Endothelial cell of umbilical vein (primary cell): Measurements from ENCODE around the gene EXOC3. TPM values are rescaled to one million over a fixed set of nuclear protein-coding genes. Genes with fewer than 3 reads are reported as not detected.

Source experiments
- BruUV-seq: library from RNA; stranded (reverse); fragments of 400-500 nt; replicated peaks from 2 replicates; lab custom pipeline; 2021; lab: Mats Ljungman, UMichigan
- CTCF ChIA-PET: fragments of 300-600, 350-600 bp; sonication (Branson Sonifier 250); formaldehyde crosslinking; loops from one replicate; lab custom pipeline; 2021; ENCODE audit warnings: antibody characterized with exemption, inconsistent platforms; lab: Charles Lee
- POLR2A ChIA-PET: fragments of 300-600, 350-600 bp; sonication (Branson Sonifier 250); formaldehyde crosslinking; loops from one replicate; lab custom pipeline; 2021; ENCODE audit warnings: antibody characterized with exemption, inconsistent platforms; lab: Charles Lee
- DNase-seq: peaks from one replicate; pipeline ENCODE4 v3.0.0-alpha.2; 2011; ENCODE audit warnings: low read depth, low spot score
- FAIRE-seq: peaks from 2 replicates; lab custom pipeline; 2011; peaks lifted over from hg19 to GRCh38; lab: Jason Lieb, UNC
- H2AFZ ChIP-seq: 2 replicates; pipeline ENCODE4 v1.6.0; 2012; ENCODE audit warnings: low read depth, low read length, control low read depth, inconsistent platforms
- H3K27ac ChIP-seq: 2 replicates; pipeline ENCODE4 v1.5.1; 2011; ENCODE audit warnings: low read depth, mild to moderate bottlenecking, control low read depth, low read length, moderate library complexity; ENCODE audit not compliant: insufficient read depth
- H3K27me3 ChIP-seq, 2 experiments: 2 replicates each; pipeline versions ENCODE4 v1.6.0 to v1.6.1; 2011; ENCODE audit warnings: low read length in 2 of 2, mixed read lengths in 1 of 2; ENCODE audit not compliant: control insufficient read depth in 2 of 2, insufficient read depth in 2 of 2
- H3K36me3 ChIP-seq, 2 experiments: 2 replicates in 1 of 2; 3 replicates in 1 of 2; pipeline ENCODE4 v1.5.1; 2011; ENCODE audit warnings: low read length in 2 of 2, mild to moderate bottlenecking in 1 of 2, moderate library complexity in 1 of 2; ENCODE audit not compliant: control insufficient read depth in 2 of 2, insufficient read depth in 2 of 2; ENCODE audit errors: extremely low read depth in 1 of 2
- H3K4me1 ChIP-seq: 3 replicates; pipeline ENCODE4 v1.5.1; 2011; ENCODE audit warnings: mild to moderate bottlenecking, low read length; ENCODE audit not compliant: control insufficient read depth, insufficient read depth; ENCODE audit errors: extremely low read depth
- H3K4me2 ChIP-seq: 2 replicates; pipeline ENCODE4 v1.6.1; 2011; ENCODE audit warnings: low read length, control low read depth, mixed read lengths; ENCODE audit not compliant: insufficient read depth
- H3K4me3 ChIP-seq, 3 experiments: fragments of 200-600 bp in 1 of 3; sonication (generic), shearing (Covaris generic) in 1 of 3; replicated peaks in 1 of 3; 2 replicates each; pipeline ENCODE4 v1.5.1; 2011 to 2016; ENCODE audit warnings: control low read depth in 3 of 3, low read length in 3 of 3, mild to moderate bottlenecking in 2 of 3, inconsistent platforms in 1 of 3, low read depth in 1 of 3, moderate library complexity in 1 of 3; ENCODE audit not compliant: insufficient read depth in 1 of 3
- H3K79me2 ChIP-seq: 2 replicates; pipeline ENCODE4 v1.6.0; 2012; ENCODE audit warnings: low read length, inconsistent platforms; ENCODE audit not compliant: control insufficient read depth, insufficient read depth
- H3K9ac ChIP-seq: replicated peaks from 2 replicates; pipeline ENCODE3; 2011; ENCODE audit warnings: low read length, control low read depth; ENCODE audit not compliant: insufficient read depth; ENCODE audit errors: extremely low read depth
- H3K9me1 ChIP-seq: replicated peaks from 3 replicates; pipeline ENCODE4 v1.6.0; 2011; ENCODE audit warnings: mild to moderate bottlenecking, low read length; ENCODE audit not compliant: control insufficient read depth, insufficient read depth; ENCODE audit errors: extremely low read depth
- H3K9me3 ChIP-seq: replicated peaks from 2 replicates; pipeline ENCODE4 v1.5.1; 2012; ENCODE audit warnings: low read length, inconsistent platforms; ENCODE audit not compliant: control insufficient read depth, insufficient read depth
- H4K20me1 ChIP-seq: replicated peaks from 2 replicates; pipeline ENCODE3; 2011; ENCODE audit warnings: mild to moderate bottlenecking, low read length; ENCODE audit not compliant: control insufficient read depth, insufficient read depth; ENCODE audit errors: extremely low read depth
- EZH2 ChIP-seq: IDR thresholded peaks from 2 replicates; pipeline ENCODE4 v1.6.1; 2012; ENCODE audit warnings: borderline replicate concordance, low read depth, mild to moderate bottlenecking, moderate library complexity, low read length, inconsistent platforms; ENCODE audit not compliant: severe bottlenecking
- FOS ChIP-seq: IDR thresholded peaks from 2 replicates; pipeline ENCODE4 v1.6.1; 2011; ENCODE audit warnings: mild to moderate bottlenecking, low read length, moderate library complexity, borderline replicate concordance; ENCODE audit not compliant: insufficient read depth
- GATA2 ChIP-seq: IDR thresholded peaks from 2 replicates; pipeline ENCODE4 v1.7.0; 2011; ENCODE audit warnings: low read depth, mild to moderate bottlenecking, moderate library complexity, mixed read lengths, low read length; ENCODE audit not compliant: insufficient read length, insufficient read depth
- JUN ChIP-seq: IDR thresholded peaks from 2 replicates; pipeline ENCODE4 v1.6.1; 2011; ENCODE audit warnings: borderline replicate concordance, low read depth; ENCODE audit not compliant: insufficient read length, insufficient read depth
- MAX ChIP-seq: IDR thresholded peaks from 2 replicates; pipeline ENCODE4 v1.6.1; 2011; ENCODE audit not compliant: insufficient read depth, insufficient read length
- MYC ChIP-seq: IDR thresholded peaks from one replicate; pipeline ENCODE4 v1.6.1; 2011; ENCODE audit warnings: mild to moderate bottlenecking, low read depth, low read length
- POLR2A ChIP-seq: IDR thresholded peaks from 2 replicates; pipeline ENCODE4 v1.6.1; 2012; ENCODE audit warnings: low read depth, mild to moderate bottlenecking, control low read depth, low read length
- POLR2AphosphoS5 ChIP-seq: IDR thresholded peaks from 2 replicates; pipeline ENCODE4 v1.6.1; 2012; ENCODE audit warnings: low read depth, mild to moderate bottlenecking, control low read depth, low read length, moderate library complexity; ENCODE audit not compliant: insufficient read depth
- dilution Hi-C: fragments of 300-500 bp; cut with MboI; formaldehyde crosslinking; loops from one replicate; pipeline ENCODE4 v1.15.0; 2019; ENCODE audit warnings: low sequenced_read_pairs; ENCODE audit not compliant: extremely low pct_ligation_motif_present
- intact Hi-C: fragments of 100-400 bp; cut with micrococcal nuclease; formaldehyde crosslinking; loops from one replicate; pipeline ENCODE4 v1.10.0; 2022
- polyA plus RNA-seq, 4 experiments: library from polyadenylated mRNA; depleted of rRNA in 3 of 4; stranded (reverse) in 3 of 4; unstranded in 1 of 4; fragments of >200 nt; gene quantifications; 2 replicates each; pipeline versions ENCODE4 v1.2.1 to v1.2.3, GENCODE V29; 2011 to 2012; ENCODE audit warnings: missing spikeins in 1 of 4
- total RNA-seq: library from RNA; stranded (reverse); gene quantifications from 2 replicates; pipeline ENCODE4 v1.2.3, GENCODE V29; 2021
- TF ChIP-seq, protein P1 (sequence below), 2 donors: IDR thresholded peaks; 1 replicate in 1 of 2; 2 replicates in 1 of 2; pipeline ENCODE4 v1.5.1; 2011; ENCODE audit warnings: low read length in 2 of 2, mild to moderate bottlenecking in 2 of 2, moderate library complexity in 2 of 2, control low read depth in 1 of 2, inconsistent platforms in 1 of 2, low read depth in 1 of 2; ENCODE audit not compliant: insufficient read depth in 1 of 2; ENCODE audit errors: extremely low read depth in 1 of 2

The EXOC3 gene
- total and polyA plus RNA-seq, 2 donors (not counting 3 experiments of a cell fraction or from before 2014, with no cell fraction given), result 26.4 to 52.9 TPM

- Histone ChIP-seq H3K4me1 (no peaks in the 10 kb centered on the region), H3K27ac (no peak overlapping the region), H3K9me3 (no peaks in the 10 kb centered on the region), H3K79me2 (no peaks in the 10 kb centered on the region), H3K9me1 (no peaks in the 10 kb centered on the region), H3K36me3 (no peaks in the 10 kb centered on the region), H4K20me1 (no peaks in the 10 kb centered on the region), H2AFZ (no peak overlapping the region), H3K4me2 (no peak overlapping the region), H3K4me3 (no peak overlapping the region), H3K27me3 (peaks cover 0 to 2% of the 10 kb centered on the region in 2 experiments), H3K9ac (no peak overlapping the region)
- BruUV-seq, result no TSS peak
- TF ChIP-seq GATA2, result no peak
- TF ChIP-seq EZH2, result no peak
- no peak for TF ChIP-seq FOS
- no peak for TF ChIP-seq JUN
- TF ChIP-seq POLR2AphosphoS5, result no peak
- no peak for TF ChIP-seq MYC
- TF ChIP-seq POLR2A, result no peak
- no peak for TF ChIP-seq MAX
- TF ChIP-seq, protein P1, sequence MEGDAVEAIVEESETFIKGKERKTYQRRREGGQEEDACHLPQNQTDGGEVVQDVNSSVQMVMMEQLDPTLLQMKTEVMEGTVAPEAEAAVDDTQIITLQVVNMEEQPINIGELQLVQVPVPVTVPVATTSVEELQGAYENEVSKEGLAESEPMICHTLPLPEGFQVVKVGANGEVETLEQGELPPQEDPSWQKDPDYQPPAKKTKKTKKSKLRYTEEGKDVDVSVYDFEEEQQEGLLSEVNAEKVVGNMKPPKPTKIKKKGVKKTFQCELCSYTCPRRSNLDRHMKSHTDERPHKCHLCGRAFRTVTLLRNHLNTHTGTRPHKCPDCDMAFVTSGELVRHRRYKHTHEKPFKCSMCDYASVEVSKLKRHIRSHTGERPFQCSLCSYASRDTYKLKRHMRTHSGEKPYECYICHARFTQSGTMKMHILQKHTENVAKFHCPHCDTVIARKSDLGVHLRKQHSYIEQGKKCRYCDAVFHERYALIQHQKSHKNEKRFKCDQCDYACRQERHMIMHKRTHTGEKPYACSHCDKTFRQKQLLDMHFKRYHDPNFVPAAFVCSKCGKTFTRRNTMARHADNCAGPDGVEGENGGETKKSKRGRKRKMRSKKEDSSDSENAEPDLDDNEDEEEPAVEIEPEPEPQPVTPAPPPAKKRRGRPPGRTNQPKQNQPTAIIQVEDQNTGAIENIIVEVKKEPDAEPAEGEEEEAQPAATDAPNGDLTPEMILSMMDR (IDR thresholded peaks at IDR 0.05; ENCODE audit: extremely low read depth in 1 of 2, insufficient read depth in 1 of 2, low read depth in 1 of 2, low read length in 2 of 2), result no peak
- CTCF ChIA-PET, result no interaction called here
- no peak for DNase-seq
- POLR2A ChIA-PET, result no interaction called here
- dilution Hi-C loops, result no loop called here
- intact Hi-C loops, result no loop called here
- FAIRE-seq, result no peak
Observed at GRCh38 chr5:483434-484140, 40.6 kb downstream of the EXOC3 start.
